ENCODE results near the gene C9orf78. TPM values are rescaled to one million over a fixed set of nuclear protein-coding genes. Genes with fewer than 3 reads are reported as not detected.
"Not testable (repeated sequence)": the region's sequence is repeated elsewhere in the genome, so short reads cannot be mapped to it uniquely, and the experiment has no call there.

C9orf78 gene
- total RNA-seq, 6 experiments from 2014 or later, result 25.2 to 39.8 (median 33.5) TPM

DNA sequence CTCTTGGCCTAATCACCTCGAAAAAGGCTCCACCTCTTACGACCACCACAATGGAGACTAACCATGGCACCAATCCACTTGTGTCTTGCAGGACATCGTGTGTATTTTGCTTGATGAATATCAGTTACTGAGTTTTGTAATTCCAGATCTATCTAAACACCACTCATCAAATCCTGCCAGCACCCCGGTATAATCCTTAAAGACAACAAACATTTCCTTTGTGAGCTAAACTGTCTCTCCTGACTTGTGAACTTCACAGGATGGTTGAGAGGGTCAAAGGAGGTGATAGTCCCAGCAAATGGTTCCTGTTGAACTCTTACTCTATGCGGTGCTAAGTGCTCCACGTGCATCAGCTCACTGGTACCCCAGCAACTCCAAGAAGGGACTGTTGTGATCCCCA, 36.1 kb downstream of the C9orf78 start:
- H3K27me3 ChIP-seq, result no peaks in the 10 kb centered on the region
- no peaks in the 10 kb centered on the region for H3K36me3 ChIP-seq
- ATAC-seq (no peak), DNase-seq (no peak)
- intact Hi-C loops (cut with DNase I), result no loop called here
- no peak overlapping the region for H3K27ac ChIP-seq
- H3K9me3 ChIP-seq, result no peaks in the 10 kb centered on the region
- no peak for TF ChIP-seq POLR2A (IDR thresholded peaks at IDR 0.05)
- TF ChIP-seq CTCF (IDR thresholded peaks at IDR 0.05), result no peak
- peaks cover 0 to 4% (median 2%) of the 10 kb centered on the region in 4 donors for H3K4me1 ChIP-seq
- H3K4me3 ChIP-seq, result no peak overlapping the region
- WGBS (ENCODE audit: insufficient coverage, low coverage, low lambda C conversion rate, missing lambda C conversion rate), result 40% methylated on average over 4 of the region's 6 CpGs

GRCh38 chr9:129796029-129796428, 39.0 kb downstream of the C9orf78 start:
- H3K4me1 ChIP-seq; H3K4me3 ChIP-seq; DNase-seq; H3K27ac ChIP-seq; intact Hi-C loops (cut with DNase I); H3K36me3 ChIP-seq; H3K27me3 ChIP-seq; H3K9me3 ChIP-seq: not testable (repeated sequence)
- peak in 1 of 4 donors; percentile 12 for ATAC-seq
- 75% methylated on average over 2 of the region's 2 CpGs for WGBS (ENCODE audit: insufficient coverage, low coverage, low lambda C conversion rate, missing lambda C conversion rate)

DNA sequence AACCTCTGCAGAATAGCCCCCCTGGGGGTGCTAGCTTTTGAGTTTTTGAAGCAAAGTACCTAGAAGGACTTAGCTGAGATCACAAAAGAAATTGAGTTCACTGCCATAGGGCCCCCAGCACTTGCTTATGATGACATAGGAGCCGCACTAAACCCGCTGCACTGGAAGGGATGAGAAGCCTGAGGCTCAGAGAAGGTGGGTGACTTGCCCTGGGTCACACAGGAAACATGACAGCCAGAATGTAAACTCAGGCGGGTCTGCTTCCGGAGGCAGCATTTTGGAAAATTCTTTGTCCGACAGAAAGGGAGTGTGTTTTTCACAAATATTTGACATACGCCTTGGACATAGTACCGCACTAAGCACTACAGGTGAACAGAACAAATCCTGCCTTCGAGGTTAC, 40.5 kb downstream of the C9orf78 start:
- intact Hi-C loops (cut with DNase I), result no loop called here
- no peaks in the 10 kb centered on the region for H3K4me1 ChIP-seq
- WGBS (ENCODE audit: insufficient coverage, low coverage, low lambda C conversion rate, missing lambda C conversion rate), result 74% methylated on average over 6 of the region's 8 CpGs
- H3K4me3 ChIP-seq, result no peak overlapping the region
- H3K9me3 ChIP-seq, result no peaks in the 10 kb centered on the region
- no peak for ATAC-seq
- TF ChIP-seq CTCF (IDR thresholded peaks at IDR 0.05) (no peak), POLR2A (IDR thresholded peaks at IDR 0.05) (no peak)
- H3K27me3 ChIP-seq, result no peaks in the 10 kb centered on the region
- DNase-seq, result no peak
- H3K27ac ChIP-seq, result no peak overlapping the region
- no peaks in the 10 kb centered on the region for H3K36me3 ChIP-seq

GRCh38 chr9:129786481-129786880, 48.6 kb downstream of the C9orf78 start:
- H3K4me3 ChIP-seq, result no peak overlapping the region
- H3K36me3 ChIP-seq, result no peaks in the 10 kb centered on the region
- intact Hi-C loops (cut with DNase I), result loop anchor here (5.0 to 10.0 kb wide), 2 partner anchors 49 to 142 kb away; partner anchors contain the start of gene ASB6 (in 2 of the 2)
- DNase-seq, result no peak
- ATAC-seq, result no peak
- H3K9me3 ChIP-seq, result no peaks in the 10 kb centered on the region
- TF ChIP-seq POLR2A (IDR thresholded peaks at IDR 0.05) (no peak), CTCF (IDR thresholded peaks at IDR 0.05) (no peak)
- no peaks in the 10 kb centered on the region for H3K4me1 ChIP-seq
- WGBS (ENCODE audit: insufficient coverage, low coverage, low lambda C conversion rate, missing lambda C conversion rate), result 84% methylated on average over 6 of the region's 10 CpGs
- no peak overlapping the region for H3K27ac ChIP-seq
- H3K27me3 ChIP-seq, result no peaks in the 10 kb centered on the region

GRCh38 chr9:129785866-129786265, 49.2 kb downstream of the C9orf78 start:
- WGBS (ENCODE audit: insufficient coverage, low coverage, low lambda C conversion rate, missing lambda C conversion rate), result 33% methylated on average over 1 of the region's 1 CpG
- no peak for DNase-seq
- Histone ChIP-seq H3K9me3 (no peaks in the 10 kb centered on the region), H3K27me3 (no peaks in the 10 kb centered on the region), H3K4me1 (no peaks in the 10 kb centered on the region), H3K4me3 (no peak overlapping the region), H3K27ac (no peak overlapping the region), H3K36me3 (no peaks in the 10 kb centered on the region)
- ATAC-seq, result no peak
- intact Hi-C loops (cut with DNase I), result loop anchor here (5.0 to 10.0 kb wide), 2 partner anchors 49 to 141 kb away; partner anchors contain the start of gene ASB6 (in 2 of the 2)
- TF ChIP-seq POLR2A (IDR thresholded peaks at IDR 0.05) (no peak), CTCF (IDR thresholded peaks at IDR 0.05) (no peak)

- H3K27ac ChIP-seq, H3K4me3 ChIP-seq, H3K36me3 ChIP-seq, ATAC-seq, H3K4me1 ChIP-seq, DNase-seq, H3K9me3 ChIP-seq, H3K27me3 ChIP-seq: not testable (repeated sequence)
- 46% methylated on average over 8 of the region's 11 CpGs for WGBS (ENCODE audit: insufficient coverage, low coverage, low lambda C conversion rate, missing lambda C conversion rate)
- intact Hi-C loops (cut with DNase I), result loop anchor here (5.0 to 10.0 kb wide), 3 partner anchors 43 to 140 kb away; partner anchors contain the start of gene ASB6 (in 2 of the 2)
Measured at GRCh38 chr9:129784970-129785369, 50.1 kb downstream of the C9orf78 start.
